K562 (cell line): ENCODE measurements around the gene KCP. TPM values are rescaled to one million over a fixed set of nuclear protein-coding genes. Genes with fewer than 3 reads are reported as not detected.

Experiments
- ADNP ChIP-seq: fragments of 200-800 bp; sonication (Bioruptor generic); IDR thresholded peaks from 2 replicates; pipeline ENCODE4 v1.6.1; 2016; ENCODE audit warnings: missing genetic modification characterization, missing compliant biosample characterization
- ARNT ChIP-seq, 2 experiments: fragments of 450-650 bp; IDR thresholded peaks; 2 replicates each; pipeline ENCODE4 v1.6.1; 2016; ENCODE audit warnings: mild to moderate bottlenecking in 1 of 2
- BACH1 ChIP-seq: fragments of 200-800 bp; sonication (Bioruptor generic); IDR thresholded peaks from 2 replicates; pipeline ENCODE4 v1.6.1; 2016; ENCODE audit warnings: missing genetic modification characterization, missing compliant biosample characterization
- BCOR ChIP-seq: fragments of 450-650 bp; IDR thresholded peaks from 2 replicates; pipeline ENCODE4 v1.6.1; 2016
- CBFB ChIP-seq: sonication (generic); formaldehyde crosslinking; IDR thresholded peaks from 2 replicates; pipeline ENCODE4 v1.4.0; 2020; ENCODE audit warnings: mild to moderate bottlenecking, missing genetic modification reagents
- CEBPB ChIP-seq: fragments of 450-650 bp; IDR thresholded peaks from 2 replicates; pipeline ENCODE4 v1.6.1; 2016; ENCODE audit warnings: missing genetic modification characterization, missing compliant biosample characterization
- CEBPZ ChIP-seq: fragments of 150-350 bp; IDR thresholded peaks from 2 replicates; pipeline ENCODE4 v1.6.1; 2014; ENCODE audit warnings: low read depth, mild to moderate bottlenecking, low read length, borderline replicate concordance
- CHD1 ChIP-seq: fragments of 200-600 bp; sonication (generic); IDR thresholded peaks from one replicate; pipeline ENCODE4 v1.6.1; 2012; ENCODE audit warnings: mild to moderate bottlenecking, moderate library complexity, low read length, inconsistent platforms
- HEY1 ChIP-seq: fragments of 250-450 bp; sonication (Bioruptor Pico); IDR thresholded peaks from 2 replicates; pipeline ENCODE4 v1.5.0; 2020; ENCODE audit warnings: mild to moderate bottlenecking, moderate library complexity, borderline replicate concordance
- HSF4 ChIP-seq: fragments of 250-450 bp; sonication (Bioruptor Pico); IDR thresholded peaks from 2 replicates; pipeline ENCODE4 v2.1.2; 2022; ENCODE audit warnings: mild to moderate bottlenecking, moderate library complexity, borderline replicate concordance
- ILK ChIP-seq: fragments of 450-650 bp; IDR thresholded peaks from 2 replicates; pipeline ENCODE4 v1.6.1; 2016; ENCODE audit warnings: missing genetic modification characterization, low read depth, mild to moderate bottlenecking, missing compliant biosample characterization, moderate library complexity, borderline replicate concordance
- IRF2 ChIP-seq: sonication (generic); formaldehyde crosslinking; IDR thresholded peaks from 2 replicates; pipeline ENCODE4 v1.8.1; 2022; ENCODE audit warnings: mild to moderate bottlenecking, missing genetic modification reagents
- MAFG ChIP-seq: fragments of 450-650 bp; conservative IDR thresholded peaks from 2 replicates; pipeline ENCODE4 v1.6.1; 2016; ENCODE audit warnings: missing genetic modification characterization, missing compliant biosample characterization
- MIER1 ChIP-seq: fragments of 450-650 bp; IDR thresholded peaks from 2 replicates; pipeline ENCODE4 v1.6.1; 2016; ENCODE audit warnings: antibody characterized with exemption, mild to moderate bottlenecking, low read depth
- POLR2AphosphoS5 ChIP-seq: IDR thresholded peaks from 2 replicates; pipeline ENCODE4 v1.6.1; 2011; ENCODE audit warnings: mild to moderate bottlenecking, low read depth, low read length, moderate library complexity; ENCODE audit not compliant: control insufficient read depth, insufficient read depth
- RBM22 ChIP-seq: fragments of 200-400 bp; formaldehyde crosslinking; IDR thresholded peaks from 2 replicates; pipeline ENCODE4 v1.6.1; 2018; ENCODE audit warnings: low read length, low read depth; ENCODE audit not compliant: poor library complexity, severe bottlenecking
- SNIP1 ChIP-seq: fragments of 450-650 bp; IDR thresholded peaks from 2 replicates; pipeline ENCODE4 v1.7.1; 2017; ENCODE audit warnings: low read depth, mild to moderate bottlenecking
- SUPT5H ChIP-seq: fragments of 450-650 bp; IDR thresholded peaks from 2 replicates; pipeline ENCODE4 v1.6.1; 2016
- TAL1 ChIP-seq: fragments of 450-650 bp; IDR thresholded peaks from 2 replicates; pipeline ENCODE4 v1.6.1; 2016; ENCODE audit warnings: mild to moderate bottlenecking
- TBL1XR1 ChIP-seq, 2 experiments: IDR thresholded peaks; 2 replicates each; pipeline ENCODE4 v1.6.1; 2012; ENCODE audit warnings: improper control_type of control experiment in 2 of 2, low read length in 2 of 2, mild to moderate bottlenecking in 1 of 2
- ZNF224 ChIP-seq: sonication (generic); formaldehyde crosslinking; IDR thresholded peaks from 2 replicates; pipeline ENCODE4 v1.8.0; 2022; ENCODE audit warnings: mild to moderate bottlenecking, missing genetic modification reagents
- ZNF41 ChIP-seq: fragments of 250-450 bp; sonication (Bioruptor Pico); conservative IDR thresholded peaks from 2 replicates; pipeline ENCODE4 v1.4.0; 2020; ENCODE audit warnings: mild to moderate bottlenecking
- ZNF431 ChIP-seq: sonication (generic); formaldehyde crosslinking; IDR thresholded peaks from 2 replicates; pipeline ENCODE4 v1.8.0; 2022; ENCODE audit warnings: mild to moderate bottlenecking, missing genetic modification reagents
- ZNF445 ChIP-seq: fragments of 250-450 bp; sonication (Bioruptor Pico); IDR thresholded peaks from 2 replicates; pipeline ENCODE4 v1.4.0; 2020; ENCODE audit warnings: low read depth, mild to moderate bottlenecking, moderate library complexity
- ZNF589 ChIP-seq: fragments of 200-800 bp; sonication (Bioruptor generic); IDR thresholded peaks from 2 replicates; pipeline ENCODE4 v1.6.1; 2016; ENCODE audit warnings: low read depth, missing genetic modification characterization, missing compliant biosample characterization
- polyA plus RNA-seq, 8 experiments: library from polyadenylated mRNA; depleted of rRNA in 4 of 8; stranded (reverse) in 5 of 8; unstranded in 3 of 8; fragments of >200 nt; fragmentation: Nextera tagmentation in 2 of 8; fragmentation: Illumina TruSeq in 1 of 8; extraction: Ambion mirVana in 2 of 8; extraction: Trizol in 1 of 8; gene quantifications; 2 replicates each; pipeline versions ENCODE4 v1.2.1 to v1.2.3, GENCODE V29; 2011 to 2014; ENCODE audit warnings: inconsistent platforms in 1 of 8, missing spikeins in 1 of 8
- total RNA-seq, 7 experiments: library from RNA; depleted of rRNA in 6 of 7; stranded (reverse); fragments of >200 nt in 6 of 7; fragmentation: Illumina TruSeq in 2 of 7; extraction: Trizol in 2 of 7; gene quantifications; 2 replicates each; pipeline versions ENCODE4 v1.2.1 to v1.2.3, GENCODE V29; 2011 to 2021; ENCODE audit warnings: low replicate concordance in 1 of 7
- TF ChIP-seq, protein P1 (sequence below): fragments of 250-450 bp; sonication (Bioruptor Pico); IDR thresholded peaks from 2 replicates; pipeline ENCODE4 v1.4.0; 2020; ENCODE audit warnings: mild to moderate bottlenecking

Gene KCP
- total and polyA plus RNA-seq, 9 of the 15 experiments (the other 6 are each of a cell fraction or from before 2014, with no cell fraction given), result 0.06 to 0.17 (median 0.12) TPM; not detected in 3

GRCh38 chr7:128831178-128831993, 79.1 kb downstream of the KCP start (continued):
- TF ChIP-seq SNIP1 (no peak; the same call in 1 of the 2 replicates), CEBPZ (no peak), ZNF41 (CRISPR knock-in tag) (0 out of 2 replicates have a peak, but pooled peaks have one; percentile 15), HSF4 (CRISPR knock-in tag) (no peak), MAFG (tag) (no peak), TAL1 (no peak), POLR2AphosphoS5 (peak; percentile 87), CHD1 (no peak), HEY1 (CRISPR knock-in tag) (no peak), SUPT5H (peak; percentile 93), CBFB (0 out of 2 replicates have a peak, but pooled peaks have one; percentile 65), BCOR (peak; percentile 27; the same call in 1 of the 2 replicates), MIER1 (no peak), ZNF589 (CRISPR knock-in tag) (peak; percentile 87), CEBPB (tag) (no peak), IRF2 (CRISPR knock-in tag) (no peak), ZNF224 (no peak), ARNT (IDR thresholded peaks at IDR 0.05) (no peak), TBL1XR1 (IDR thresholded peaks at IDR 0.05; ENCODE audit: low read length in 2 of 2) (peak in 1 of 2 experiments; percentile 12; a peak in 2 of 4 replicates), BACH1 (no peak), ZNF445 (CRISPR knock-in tag) (no peak), ADNP (tag) (no peak), RBM22 (peak; percentile 84), ZNF431 (CRISPR knock-in tag) (0 out of 2 replicates have a peak, but pooled peaks have one; percentile 17), ILK (tag) (no peak)
- TF ChIP-seq, protein P1, sequence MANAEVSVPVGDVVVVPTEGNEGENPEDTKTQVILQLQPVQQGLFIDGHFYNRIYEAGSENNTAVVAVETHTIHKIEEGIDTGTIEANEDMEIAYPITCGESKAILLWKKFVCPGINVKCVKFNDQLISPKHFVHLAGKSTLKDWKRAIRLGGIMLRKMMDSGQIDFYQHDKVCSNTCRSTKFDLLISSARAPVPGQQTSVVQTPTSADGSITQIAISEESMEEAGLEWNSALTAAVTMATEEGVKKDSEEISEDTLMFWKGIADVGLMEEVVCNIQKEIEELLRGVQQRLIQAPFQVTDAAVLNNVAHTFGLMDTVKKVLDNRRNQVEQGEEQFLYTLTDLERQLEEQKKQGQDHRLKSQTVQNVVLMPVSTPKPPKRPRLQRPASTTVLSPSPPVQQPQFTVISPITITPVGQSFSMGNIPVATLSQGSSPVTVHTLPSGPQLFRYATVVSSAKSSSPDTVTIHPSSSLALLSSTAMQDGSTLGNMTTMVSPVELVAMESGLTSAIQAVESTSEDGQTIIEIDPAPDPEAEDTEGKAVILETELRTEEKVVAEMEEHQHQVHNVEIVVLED (CRISPR knock-in tag), result no peak
